Bronchial epithelial cell (primary cell): Measurements from ENCODE around the gene NMS. TPM values are rescaled to one million over a fixed set of nuclear protein-coding genes. Genes with fewer than 3 reads are reported as not detected.

Experiments used
- DNase-seq: peaks from one replicate; pipeline ENCODE4 v3.0.0-alpha.2; 2010; ENCODE audit warnings: low read depth
- FAIRE-seq: peaks from 2 replicates; lab custom pipeline; 2011; peaks lifted over from hg19 to GRCh38; lab: Jason Lieb, UNC
- H3K27me3 ChIP-seq: 2 replicates; pipeline ENCODE4 v1.5.1; 2011; ENCODE audit warnings: low read length; ENCODE audit not compliant: control insufficient read depth, insufficient read depth
- H3K36me3 ChIP-seq: 2 replicates; pipeline ENCODE4 v1.5.1; 2011; ENCODE audit warnings: low read length; ENCODE audit not compliant: control insufficient read depth, insufficient read depth
- H3K4me3 ChIP-seq: 2 replicates; pipeline ENCODE4 v1.5.1; 2011; ENCODE audit warnings: mild to moderate bottlenecking, low read depth, low read length, control low read depth
- total RNA-seq: library from RNA; depleted of rRNA; stranded (reverse); fragments of >200 nt; gene quantifications from 2 replicates; pipeline ENCODE4 v1.2.1, GENCODE V29; 2014
- TF ChIP-seq, protein P1 (sequence below): IDR thresholded peaks from 2 replicates; pipeline ENCODE4 v1.5.1; 2011; ENCODE audit warnings: mild to moderate bottlenecking, moderate library complexity, low read length, control low read depth, inconsistent platforms; ENCODE audit not compliant: insufficient read depth, severe bottlenecking

The NMS gene
- total RNA-seq, 1 donor from 2014 or later: not detected

DNA sequence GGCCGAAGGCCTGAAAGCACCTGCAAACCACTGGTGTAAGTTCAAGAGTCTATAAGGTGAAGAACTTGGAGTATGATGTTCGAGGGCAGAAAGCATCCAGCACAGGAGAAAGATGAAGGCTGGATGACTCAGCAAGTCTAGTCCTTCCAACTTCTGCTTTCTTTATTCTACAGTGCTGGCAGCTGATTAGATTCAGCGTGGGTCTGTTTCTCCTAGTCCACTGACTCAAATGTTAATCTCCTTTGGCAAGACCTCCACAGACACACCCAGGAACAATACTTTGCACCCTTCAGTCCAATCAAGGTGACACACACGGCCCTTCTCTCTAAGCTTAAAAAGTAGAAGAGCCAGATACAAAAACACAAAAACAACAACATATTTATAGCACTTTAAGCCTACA, 43.4 kb downstream of the NMS start:
- H3K36me3 ChIP-seq: no peaks in the 10 kb centered on the region
- H3K27me3 ChIP-seq: no peaks in the 10 kb centered on the region
- TF ChIP-seq, protein P1, sequence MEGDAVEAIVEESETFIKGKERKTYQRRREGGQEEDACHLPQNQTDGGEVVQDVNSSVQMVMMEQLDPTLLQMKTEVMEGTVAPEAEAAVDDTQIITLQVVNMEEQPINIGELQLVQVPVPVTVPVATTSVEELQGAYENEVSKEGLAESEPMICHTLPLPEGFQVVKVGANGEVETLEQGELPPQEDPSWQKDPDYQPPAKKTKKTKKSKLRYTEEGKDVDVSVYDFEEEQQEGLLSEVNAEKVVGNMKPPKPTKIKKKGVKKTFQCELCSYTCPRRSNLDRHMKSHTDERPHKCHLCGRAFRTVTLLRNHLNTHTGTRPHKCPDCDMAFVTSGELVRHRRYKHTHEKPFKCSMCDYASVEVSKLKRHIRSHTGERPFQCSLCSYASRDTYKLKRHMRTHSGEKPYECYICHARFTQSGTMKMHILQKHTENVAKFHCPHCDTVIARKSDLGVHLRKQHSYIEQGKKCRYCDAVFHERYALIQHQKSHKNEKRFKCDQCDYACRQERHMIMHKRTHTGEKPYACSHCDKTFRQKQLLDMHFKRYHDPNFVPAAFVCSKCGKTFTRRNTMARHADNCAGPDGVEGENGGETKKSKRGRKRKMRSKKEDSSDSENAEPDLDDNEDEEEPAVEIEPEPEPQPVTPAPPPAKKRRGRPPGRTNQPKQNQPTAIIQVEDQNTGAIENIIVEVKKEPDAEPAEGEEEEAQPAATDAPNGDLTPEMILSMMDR: no peak
- DNase-seq (no peak), FAIRE-seq (no peak)
- H3K4me3 ChIP-seq: no peak overlapping the region

DNA sequence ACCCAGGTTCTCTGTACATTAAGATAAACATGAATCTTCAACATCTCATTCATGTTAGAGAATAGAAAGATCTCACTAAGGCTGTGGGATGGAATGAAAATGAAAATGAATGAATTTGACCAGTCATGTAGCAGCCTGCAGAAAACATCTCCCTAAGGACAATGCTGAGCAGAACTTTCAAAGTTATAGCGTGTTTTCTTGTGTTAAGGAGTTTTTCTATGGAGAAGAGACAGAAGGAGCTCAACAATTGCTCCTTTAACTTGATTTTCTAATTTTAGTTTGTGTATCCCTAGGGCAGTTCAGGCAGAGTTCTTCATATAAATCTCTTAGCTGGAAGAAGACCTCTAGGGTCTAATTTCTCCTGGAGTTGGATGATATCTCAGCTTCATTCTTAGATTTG, 47.3 kb downstream of the NMS start:
- FAIRE-seq (no peak), DNase-seq (no peak)
- Histone ChIP-seq H3K4me3 (no peak overlapping the region), H3K36me3 (no peaks in the 10 kb centered on the region), H3K27me3 (no peaks in the 10 kb centered on the region)
- TF ChIP-seq, protein P1: no peak

DNA sequence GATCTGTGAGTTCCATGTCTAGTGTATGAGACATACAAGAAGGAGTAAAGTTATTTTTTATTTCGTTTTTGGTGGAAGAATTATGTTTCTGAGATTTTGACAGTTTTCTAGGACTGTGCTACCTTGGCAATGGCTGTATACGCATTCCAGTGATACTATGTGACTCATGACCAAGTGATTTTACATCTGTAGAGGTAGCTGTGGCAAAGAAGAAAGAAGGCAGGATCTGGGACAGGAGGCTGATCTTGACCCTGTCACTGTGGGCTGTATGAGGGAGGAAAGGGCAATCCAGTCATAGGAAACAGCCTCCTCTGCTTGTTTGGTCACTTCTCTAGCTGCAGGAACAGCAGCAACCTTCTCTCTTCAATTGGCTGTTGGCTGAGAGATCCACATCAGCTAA, 48.5 kb downstream of the NMS start:
- DNase-seq (no peak), FAIRE-seq (no peak)
- TF ChIP-seq, protein P1: no peak

DNA sequence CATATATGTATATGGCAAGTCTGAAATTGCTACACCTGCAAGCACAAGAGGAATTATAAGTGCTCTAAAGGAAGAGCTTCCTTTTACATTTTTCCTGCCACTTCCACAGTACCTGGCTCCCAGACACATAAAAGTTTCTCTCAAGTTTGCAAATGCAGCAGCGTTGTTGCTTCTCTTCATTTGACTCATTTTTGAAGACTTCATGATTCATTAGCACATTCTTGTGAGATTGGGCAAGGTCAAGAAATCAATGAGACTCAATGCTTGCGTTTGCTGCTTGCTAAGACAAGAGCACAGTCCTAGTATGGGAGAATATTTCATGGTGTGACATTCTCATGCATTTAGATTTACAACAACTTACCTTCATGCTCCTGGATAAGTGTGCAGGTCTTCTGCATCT, 49.9 kb downstream of the NMS start:
- FAIRE-seq (no peak), DNase-seq (peak; percentile 53)
- Histone ChIP-seq H3K27me3 (no peaks in the 10 kb centered on the region), H3K4me3 (no peak overlapping the region), H3K36me3 (no peaks in the 10 kb centered on the region)
- TF ChIP-seq, protein P1: no peak

More for the DNA sequence above, 48.5 kb downstream of the NMS start:
- H3K4me3 ChIP-seq: no peak overlapping the region
- no peaks in the 10 kb centered on the region for H3K27me3 ChIP-seq
- no peaks in the 10 kb centered on the region for H3K36me3 ChIP-seq

DNA sequence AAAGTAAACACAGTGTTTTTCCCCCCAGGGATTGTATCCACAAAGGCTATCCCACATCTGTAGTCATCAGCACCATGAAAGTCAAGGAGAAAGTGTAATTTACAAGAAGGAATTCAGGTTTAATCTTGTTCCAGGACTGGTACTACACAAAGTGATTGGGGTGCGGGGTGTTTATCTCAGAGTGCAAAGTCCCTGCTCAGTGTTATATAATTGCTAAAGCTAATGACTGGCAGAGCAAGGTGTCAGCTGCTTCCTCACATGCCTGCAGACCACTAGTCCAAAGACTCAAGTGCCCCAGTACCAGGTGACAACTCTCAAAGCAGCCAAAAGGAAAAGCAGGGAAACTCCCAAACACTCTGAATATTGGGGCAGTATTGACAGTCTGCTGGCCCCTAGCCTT, 52.1 kb downstream of the NMS start:
- no peak for FAIRE-seq
- no peak for DNase-seq
- Histone ChIP-seq H3K4me3 (no peak overlapping the region), H3K27me3 (no peaks in the 10 kb centered on the region), H3K36me3 (no peaks in the 10 kb centered on the region)
- TF ChIP-seq, protein P1: no peak

DNA sequence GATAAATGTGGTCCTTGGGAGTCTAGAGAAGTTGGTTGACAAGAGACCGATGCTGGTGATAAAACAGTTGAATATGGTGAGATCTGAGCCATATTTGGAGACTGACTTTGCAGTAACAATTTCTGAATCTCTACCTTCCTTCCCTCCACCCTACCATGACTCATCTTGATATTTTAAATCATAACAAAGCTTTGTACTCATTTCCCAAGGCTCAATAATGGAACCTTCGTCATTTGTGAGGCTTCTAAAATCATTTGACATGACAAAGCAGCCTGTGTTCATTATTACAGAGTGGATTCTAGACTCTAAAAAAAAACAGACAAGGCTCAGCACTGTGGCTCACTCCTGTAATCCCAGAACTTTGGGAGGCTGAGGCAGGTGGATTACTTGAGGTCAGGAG, 54.0 kb downstream of the NMS start:
- TF ChIP-seq, protein P1: no peak
- H3K36me3 ChIP-seq: no peaks in the 10 kb centered on the region
- H3K27me3 ChIP-seq: no peaks in the 10 kb centered on the region
- DNase-seq (no peak), FAIRE-seq (no peak)
- H3K4me3 ChIP-seq: no peak overlapping the region
